ENCODE data around the gene CYTH1.

CYTH1 gene

DNA sequence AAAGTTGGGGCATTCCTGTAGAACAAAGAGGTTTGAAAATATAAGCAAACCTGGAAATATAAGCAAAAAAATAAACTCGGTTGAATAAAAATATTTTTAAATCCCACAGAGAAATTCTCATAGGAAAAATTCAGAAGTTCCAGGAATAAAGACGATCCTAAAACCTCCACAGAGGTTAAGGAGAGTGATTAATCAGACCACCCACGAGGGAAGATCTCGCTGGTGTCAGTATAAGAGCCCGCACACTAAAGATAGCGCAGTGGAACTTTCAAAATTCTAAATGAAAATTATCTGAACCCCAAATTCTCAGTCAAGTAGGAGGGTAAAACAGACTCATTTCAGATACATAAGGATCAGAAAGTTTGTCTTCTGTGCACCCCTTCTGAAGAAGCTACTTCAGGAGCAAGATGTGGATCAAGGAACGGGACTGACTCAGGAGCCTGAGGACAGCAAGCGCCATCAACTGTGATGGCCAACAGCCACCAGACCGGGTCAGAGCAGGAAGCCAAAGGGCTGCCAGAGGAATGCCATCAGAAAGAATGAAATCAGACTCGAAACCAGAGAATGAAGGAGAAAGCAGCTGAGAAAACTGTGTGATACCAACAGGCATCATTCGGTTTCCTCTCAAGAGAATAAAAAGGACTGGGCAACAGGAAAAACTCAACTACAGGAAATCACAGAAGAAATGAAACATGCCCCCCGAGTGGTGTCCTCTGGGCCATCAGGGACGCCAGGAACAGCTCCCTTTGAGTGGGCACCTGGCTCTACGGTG, 66.9 kb downstream of the CYTH1 start:
- TF ChIP-seq, protein P1, sequence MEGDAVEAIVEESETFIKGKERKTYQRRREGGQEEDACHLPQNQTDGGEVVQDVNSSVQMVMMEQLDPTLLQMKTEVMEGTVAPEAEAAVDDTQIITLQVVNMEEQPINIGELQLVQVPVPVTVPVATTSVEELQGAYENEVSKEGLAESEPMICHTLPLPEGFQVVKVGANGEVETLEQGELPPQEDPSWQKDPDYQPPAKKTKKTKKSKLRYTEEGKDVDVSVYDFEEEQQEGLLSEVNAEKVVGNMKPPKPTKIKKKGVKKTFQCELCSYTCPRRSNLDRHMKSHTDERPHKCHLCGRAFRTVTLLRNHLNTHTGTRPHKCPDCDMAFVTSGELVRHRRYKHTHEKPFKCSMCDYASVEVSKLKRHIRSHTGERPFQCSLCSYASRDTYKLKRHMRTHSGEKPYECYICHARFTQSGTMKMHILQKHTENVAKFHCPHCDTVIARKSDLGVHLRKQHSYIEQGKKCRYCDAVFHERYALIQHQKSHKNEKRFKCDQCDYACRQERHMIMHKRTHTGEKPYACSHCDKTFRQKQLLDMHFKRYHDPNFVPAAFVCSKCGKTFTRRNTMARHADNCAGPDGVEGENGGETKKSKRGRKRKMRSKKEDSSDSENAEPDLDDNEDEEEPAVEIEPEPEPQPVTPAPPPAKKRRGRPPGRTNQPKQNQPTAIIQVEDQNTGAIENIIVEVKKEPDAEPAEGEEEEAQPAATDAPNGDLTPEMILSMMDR (IDR thresholded peaks at IDR 0.05; ENCODE audit: low read depth, low read length): no peak
- DNase-seq (ENCODE audit: extremely low read depth, low read depth): no peak

DNA sequence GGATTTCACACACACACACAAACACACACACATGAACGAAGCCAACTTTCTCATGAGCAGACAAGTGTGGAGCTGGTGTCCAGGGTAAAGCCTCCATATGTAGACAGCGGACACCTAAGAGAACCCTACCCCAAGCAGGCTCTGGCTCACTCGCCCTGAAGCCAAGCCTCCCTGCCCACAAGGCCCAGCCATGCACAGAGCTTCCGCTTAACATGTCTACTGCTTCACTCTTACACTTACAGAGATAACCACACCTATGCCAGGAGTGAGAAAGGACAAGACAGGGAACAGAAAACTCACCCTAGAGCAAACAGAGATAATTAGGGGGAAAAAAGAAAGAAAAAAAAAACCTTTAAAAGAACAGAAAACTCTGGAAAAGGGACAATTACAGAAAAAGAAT, 67.5 kb downstream of the CYTH1 start:
- TF ChIP-seq, protein P1 (IDR thresholded peaks at IDR 0.05; ENCODE audit: low read depth, low read length): no peak
- DNase-seq (ENCODE audit: extremely low read depth, low read depth): no peak

DNA sequence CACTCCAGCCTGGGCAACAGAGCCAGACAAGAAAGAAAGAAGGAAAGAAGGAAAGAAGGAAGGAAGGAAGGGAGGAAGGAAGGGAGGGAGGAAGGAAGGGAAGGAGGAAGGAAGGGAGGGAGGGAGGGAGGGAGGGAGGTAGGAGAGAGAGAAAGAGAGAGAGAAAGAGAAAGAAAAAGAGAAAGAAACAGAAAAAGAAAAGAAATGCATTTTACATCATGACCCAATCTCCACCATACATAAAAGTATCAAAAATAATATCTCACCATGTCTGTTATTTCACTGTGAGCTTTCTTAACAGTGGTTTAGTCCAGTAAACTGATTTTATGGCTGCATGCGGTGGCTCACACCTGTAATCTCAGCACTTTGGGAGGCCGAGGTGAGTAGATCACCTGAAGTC, 70.0 kb downstream of the CYTH1 start:
- TF ChIP-seq, protein P1 (IDR thresholded peaks at IDR 0.05; ENCODE audit: low read depth, low read length): no peak
- no peak for DNase-seq (ENCODE audit: extremely low read depth, low read depth)

DNA sequence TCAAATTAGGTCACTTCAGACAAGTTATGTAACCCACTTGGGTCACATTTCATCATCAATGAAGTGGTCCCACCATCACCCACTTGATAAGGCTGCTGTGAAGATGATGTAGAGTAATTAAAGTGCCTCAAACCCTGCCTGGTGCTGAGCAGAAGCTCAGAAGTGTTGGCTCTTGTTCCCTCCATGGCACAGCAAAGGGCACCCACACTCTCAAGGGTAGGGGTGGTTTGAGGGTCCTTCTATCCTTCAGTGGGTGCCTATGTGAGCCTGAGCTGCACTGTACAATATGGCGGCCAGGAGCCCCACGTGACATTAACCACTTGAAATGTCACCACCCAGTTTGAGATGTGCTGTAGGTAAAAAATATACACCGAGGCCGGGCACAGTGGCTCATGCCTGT, 71.5 kb downstream of the CYTH1 start:
- no peak for DNase-seq (ENCODE audit: extremely low read depth, low read depth)
- TF ChIP-seq, protein P1 (IDR thresholded peaks at IDR 0.05; ENCODE audit: low read depth, low read length): no peak

DNA sequence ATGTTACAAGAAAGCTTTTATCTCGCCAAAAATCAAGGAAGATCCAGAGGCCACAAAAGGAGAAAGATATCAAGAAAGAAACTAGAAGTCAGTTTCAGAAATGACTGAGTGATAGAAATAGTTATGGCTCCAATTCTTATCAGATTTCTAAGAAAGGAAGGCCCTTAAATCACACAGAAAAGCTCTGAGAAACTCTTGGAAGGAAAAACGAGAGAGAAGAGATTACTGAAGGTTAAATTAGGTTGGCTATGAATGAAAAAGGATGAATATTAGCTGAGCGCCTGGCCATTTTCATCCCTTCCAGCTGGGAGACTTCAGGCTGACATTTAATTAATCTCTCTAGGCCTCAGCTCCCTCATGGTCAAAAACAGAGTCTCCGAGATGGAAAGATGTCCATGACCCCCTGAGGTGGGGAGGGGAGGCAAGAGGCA, 72.3 kb downstream of the CYTH1 start:
- TF ChIP-seq, protein P1 (IDR thresholded peaks at IDR 0.05; ENCODE audit: low read depth, low read length): no peak
- DNase-seq (ENCODE audit: extremely low read depth, low read depth): no peak

DNA sequence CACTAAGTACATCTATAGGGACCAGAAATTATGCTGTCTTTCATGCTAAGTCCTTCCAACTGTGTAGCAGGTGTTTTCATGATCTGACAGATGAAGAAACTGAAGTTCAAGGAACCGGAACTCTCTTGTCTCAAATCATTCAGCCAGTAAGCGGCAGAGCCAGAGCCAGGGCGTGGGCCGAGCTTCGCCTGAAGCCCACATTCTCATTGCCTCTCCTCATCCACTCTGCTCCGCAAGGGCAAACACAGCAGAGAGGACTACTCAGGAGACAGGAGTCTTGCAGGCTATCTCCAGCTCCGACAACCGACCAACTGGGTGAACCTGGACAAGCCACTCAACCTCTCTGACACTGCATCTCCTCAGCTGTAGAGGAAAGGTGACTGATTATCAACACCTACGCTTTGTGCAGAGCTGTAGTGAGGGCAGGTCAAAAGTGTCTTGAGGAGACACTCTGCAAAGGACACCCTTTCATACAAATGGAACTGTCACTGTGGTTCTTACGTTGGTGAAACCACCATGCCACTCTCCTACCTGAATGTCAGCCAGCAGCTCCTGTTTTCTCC, 72.9 kb downstream of the CYTH1 start:
- TF ChIP-seq, protein P1 (IDR thresholded peaks at IDR 0.05; ENCODE audit: low read depth, low read length): no peak
- no peak for DNase-seq (ENCODE audit: extremely low read depth, low read depth)

DNA sequence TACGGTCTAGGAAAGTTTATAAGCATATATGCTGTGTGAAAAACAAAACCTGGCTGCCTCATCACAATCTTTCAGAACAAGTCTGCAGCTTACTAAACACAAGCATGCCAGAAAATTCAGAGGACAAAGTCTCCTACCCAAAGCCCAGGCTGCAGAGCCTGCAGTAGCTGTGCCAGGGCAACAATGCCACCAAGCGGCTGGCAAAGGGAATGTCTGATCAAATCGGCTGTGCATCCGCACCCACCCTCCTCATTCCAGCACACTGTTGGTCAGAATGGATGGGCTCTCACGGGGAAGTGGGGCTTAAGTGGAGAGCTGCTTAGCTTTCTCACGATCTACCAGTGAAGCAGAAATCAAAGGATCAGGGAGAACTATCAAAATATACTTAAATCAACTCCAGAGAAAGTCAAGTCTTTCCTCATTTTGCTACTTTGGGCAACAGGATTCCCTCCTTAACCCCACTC, 73.5 kb downstream of the CYTH1 start:
- TF ChIP-seq, protein P1 (IDR thresholded peaks at IDR 0.05; ENCODE audit: low read depth, low read length): peak; percentile 91
- peak; percentile 60 for DNase-seq (ENCODE audit: extremely low read depth, low read depth)

Measured in AG09319 (cell line).